Effector CD4-positive, alpha-beta T cell (primary cell): ENCODE data around the gene AGPS.
"Not testable (repeated sequence)": the region's sequence is repeated elsewhere in the genome, so short reads cannot be mapped to it uniquely, and the experiment has no call there.

Experiments
- DNase-seq: peaks from one replicate; pipeline ENCODE4 v3.0.0-alpha.2; 2020
- total RNA-seq: gene quantifications from one replicate; lab custom pipeline; 2026; lab: John Stamatoyannopoulos, UW

AGPS gene
- total RNA-seq, result 49.5 reads per million, percentile 68 among the genes with 10 or more reads in this experiment

- DNase-seq, result peak; percentile 58
These were observed at the start of gene AGPS for GRCh38 chr2:177392373-177393202. Gene AGPS (plus strand): TSS chr2:177392773. CDS start chr2:177392790, 17 bp downstream.

DNA sequence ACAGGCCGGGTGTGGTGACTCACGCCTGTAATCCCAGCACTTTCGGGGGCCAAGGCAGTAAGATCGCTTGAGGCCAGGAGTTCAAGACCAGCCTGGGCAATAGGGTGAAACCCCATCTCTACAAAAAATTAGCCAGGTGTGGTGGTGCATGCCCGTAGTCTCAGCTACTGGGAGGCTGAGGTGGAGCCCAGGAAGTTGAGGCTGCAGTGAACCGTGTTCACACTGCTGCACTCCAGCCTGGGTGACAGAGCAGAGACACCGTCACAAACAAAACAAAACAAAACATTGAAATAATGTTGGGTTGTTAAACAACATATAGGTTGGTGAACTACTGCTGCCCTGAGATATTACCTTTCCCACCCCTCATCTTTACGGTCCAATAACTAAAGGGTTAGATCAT lies 48.8 kb upstream of the AGPS start:
- DNase-seq, result no peak

DNA sequence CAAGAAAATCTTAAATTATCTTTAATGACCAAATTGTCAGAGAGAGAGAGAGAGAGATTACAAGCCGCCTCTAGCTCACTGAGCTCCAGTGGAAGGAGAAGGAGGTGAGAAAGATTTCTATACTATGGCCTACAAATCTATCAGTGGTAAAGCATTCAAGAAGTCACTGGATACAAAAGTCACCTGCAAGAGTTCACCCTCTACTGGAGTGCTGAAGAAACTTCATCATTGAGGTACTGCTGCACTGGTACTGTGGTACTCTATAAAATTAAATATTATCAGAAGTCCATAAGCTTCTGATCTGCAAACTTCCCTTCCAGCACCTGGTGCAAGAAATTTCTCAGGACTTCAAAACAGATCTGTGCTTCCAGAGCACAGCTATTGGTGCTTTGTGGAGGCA lies 48.3 kb upstream of the AGPS start:
- DNase-seq, result no peak

GRCh38 chr2:177346192-177346591 lies 46.4 kb upstream of the AGPS start:
- no peak for DNase-seq

GRCh38 chr2:177347570-177347969 lies 45.0 kb upstream of the AGPS start:
- DNase-seq, result no peak

GRCh38 chr2:177348118-177348654 lies 44.4 kb upstream of the AGPS start:
- DNase-seq, result no peak

DNA sequence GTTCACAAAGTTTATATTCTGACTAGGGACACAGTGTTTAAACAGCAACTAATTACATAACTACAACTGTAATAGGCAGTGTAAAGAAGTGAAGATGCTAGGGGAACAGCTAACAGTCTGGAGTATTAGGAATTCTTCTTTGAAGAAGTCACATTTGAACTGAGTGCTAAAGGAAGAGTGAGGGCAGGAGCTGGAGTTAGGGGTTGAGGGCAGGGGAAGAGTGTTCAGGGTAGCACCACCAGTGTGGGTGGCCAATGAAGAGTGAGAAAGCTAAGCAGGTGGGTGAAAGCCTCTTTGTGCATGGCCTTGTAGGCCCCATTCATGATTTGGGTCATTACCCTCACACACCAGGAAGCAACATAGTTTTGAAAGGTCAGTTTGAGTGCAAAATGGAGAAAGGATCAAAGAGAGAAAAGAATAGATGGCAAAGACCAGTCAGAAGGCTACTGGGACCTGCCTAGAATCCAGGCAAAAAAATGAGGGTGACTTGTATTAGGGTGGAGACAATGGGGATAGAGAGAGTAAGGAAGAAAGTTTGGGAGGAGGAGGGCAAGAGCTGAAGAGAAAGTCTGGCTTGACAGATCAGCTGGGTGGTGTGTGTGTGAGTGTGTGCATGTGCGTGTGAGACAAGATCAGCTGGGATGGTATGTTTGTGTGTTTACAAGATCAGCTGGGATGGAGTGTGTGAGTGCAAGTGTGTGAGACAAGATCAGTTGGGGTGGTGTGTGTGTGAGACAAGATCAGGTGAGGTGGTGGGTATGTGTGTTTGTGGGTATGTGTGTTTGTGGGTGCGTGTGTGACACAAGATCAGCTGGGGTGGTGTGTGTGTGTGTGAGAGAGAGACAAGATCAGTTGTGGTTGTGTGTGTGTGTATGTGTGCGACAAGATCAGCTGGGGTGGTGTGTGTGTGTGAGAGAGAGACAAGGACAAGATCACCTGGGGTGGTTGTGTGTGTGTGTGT lies 43.6 kb upstream of the AGPS start:
- no peak for DNase-seq

DNA sequence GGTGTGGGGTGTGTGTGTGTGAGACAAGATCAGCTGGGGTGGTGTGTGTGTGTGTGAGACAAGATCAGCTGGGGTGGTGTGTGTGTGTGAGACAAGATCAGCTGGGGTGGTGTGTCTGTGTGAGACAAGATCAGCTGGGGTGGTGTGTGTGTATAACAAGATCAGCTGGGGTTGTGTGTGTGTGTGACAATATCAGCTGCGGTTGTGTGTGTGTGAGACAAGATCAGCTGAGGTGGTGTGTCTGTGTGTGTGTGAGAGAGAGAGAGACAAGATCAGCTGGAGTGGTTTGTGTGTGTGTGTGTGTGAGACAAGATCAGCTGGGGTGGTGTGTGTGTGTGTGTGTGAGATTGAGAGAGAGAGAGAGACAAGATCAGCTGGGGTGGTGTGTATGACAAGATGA lies 41.9 kb upstream of the AGPS start:
- DNase-seq, result not testable (repeated sequence)

DNA sequence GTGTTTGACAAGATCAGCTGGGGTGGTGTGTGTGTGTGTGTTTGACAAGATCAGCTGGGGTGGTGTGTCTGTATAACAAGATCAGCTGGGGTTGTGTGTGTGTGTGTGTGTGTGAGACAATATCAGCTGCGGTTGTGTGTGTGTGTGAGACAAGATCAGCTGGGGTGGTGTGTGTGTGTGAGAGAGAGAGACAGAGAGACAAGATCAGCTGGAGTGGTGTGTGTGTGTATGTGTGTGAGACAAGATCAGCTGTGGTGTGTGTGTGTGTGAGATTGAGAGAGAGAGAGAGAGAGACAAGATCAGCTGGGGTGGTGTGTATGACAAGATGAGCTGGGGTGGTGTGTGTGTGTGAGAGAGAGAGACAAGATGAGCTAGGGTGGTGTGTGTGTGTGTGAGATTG lies 41.5 kb upstream of the AGPS start:
- DNase-seq, result not testable (repeated sequence)

- no peak for DNase-seq
These were observed 40.0 kb upstream of the AGPS start for GRCh38 chr2:177352441-177353186.

GRCh38 chr2:177353187-177353478 lies 39.4 kb upstream of the AGPS start:
- DNase-seq, result no peak

GRCh38 chr2:177354541-177354940 lies 38.0 kb upstream of the AGPS start:
- DNase-seq, result not testable (repeated sequence)

- DNase-seq, result no peak
These were observed 36.7 kb upstream of the AGPS start for GRCh38 chr2:177355874-177356273.

DNA sequence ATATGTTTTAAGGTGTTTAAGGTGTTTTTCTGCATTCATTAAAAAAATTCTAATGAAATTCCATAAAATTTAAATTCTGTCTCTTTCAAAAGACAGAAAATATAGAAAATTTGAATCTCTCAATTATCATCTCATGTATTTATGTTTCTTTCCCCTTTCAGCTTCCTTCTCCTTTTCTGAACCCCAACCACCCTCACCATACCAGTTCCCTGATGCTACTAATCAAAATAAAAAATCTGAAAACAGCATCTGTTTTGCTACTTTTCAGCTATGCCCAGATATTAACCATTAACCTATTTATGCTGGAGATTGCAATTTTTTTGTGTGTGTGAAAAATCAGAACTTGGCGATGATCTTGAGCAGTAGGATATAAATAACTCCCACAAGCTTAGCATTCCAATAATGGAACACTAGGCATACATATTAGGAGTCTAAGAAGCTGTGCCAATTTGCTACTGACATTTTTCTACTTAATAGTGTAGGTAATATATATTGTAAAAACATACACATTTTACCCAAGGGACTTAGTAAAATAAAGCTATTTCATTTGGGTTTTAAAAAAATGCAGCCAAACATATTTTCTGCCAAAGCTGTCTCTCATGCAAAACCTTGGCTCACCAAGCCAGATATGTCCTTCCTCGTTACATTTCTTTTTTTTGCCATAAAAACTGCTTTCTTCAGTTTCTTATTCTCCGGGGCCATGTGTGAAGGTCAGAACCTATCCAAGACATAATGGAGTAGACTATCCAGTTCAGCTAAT lies 32.6 kb upstream of the AGPS start:
- no peak for DNase-seq

GRCh38 chr2:177362499-177362898 lies 30.1 kb upstream of the AGPS start:
- no peak for DNase-seq

- DNase-seq, result no peak
These were observed 29.2 kb upstream of the AGPS start for GRCh38 chr2:177363332-177363731.

DNA sequence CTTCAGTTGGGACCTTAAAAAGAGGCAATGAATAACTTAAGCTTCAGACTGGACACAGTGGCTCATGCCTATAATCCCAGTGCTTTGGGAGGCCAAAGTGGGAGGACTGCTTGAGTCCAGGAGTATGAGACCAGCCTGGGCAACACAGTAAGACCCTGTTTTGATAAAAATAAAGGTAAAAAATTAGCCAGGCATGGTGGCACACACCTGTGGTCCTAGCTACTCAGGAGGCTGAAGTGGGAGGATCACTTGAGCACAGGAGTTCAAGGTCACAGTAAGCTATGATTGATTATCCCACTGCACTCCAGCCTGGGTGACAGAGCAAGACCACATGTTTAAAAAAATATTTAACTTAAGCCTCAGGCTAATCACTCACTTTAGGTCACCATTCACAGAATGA lies 26.8 kb upstream of the AGPS start:
- DNase-seq, result not testable (repeated sequence)

- DNase-seq, result not testable (repeated sequence)
These were observed 24.6 kb upstream of the AGPS start for GRCh38 chr2:177368023-177368422.

DNA sequence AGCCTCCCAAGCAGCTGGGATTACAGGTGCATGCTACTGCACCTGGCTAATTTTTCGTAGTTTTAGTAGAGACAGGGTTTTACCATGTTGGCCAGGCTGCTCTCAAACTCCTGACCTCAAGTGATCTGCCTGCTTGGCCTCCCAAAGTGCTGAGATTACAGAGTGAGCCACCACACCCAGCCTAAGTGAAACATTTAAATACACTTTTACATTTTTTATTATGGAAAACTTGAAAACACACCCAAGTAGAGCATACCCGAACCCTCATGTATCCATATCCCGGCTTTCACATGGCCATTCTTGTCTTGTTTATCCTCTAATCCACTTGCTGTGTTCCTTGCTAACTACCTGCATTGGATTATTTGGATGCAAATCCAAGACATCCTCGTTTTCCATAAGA lies 13.2 kb upstream of the AGPS start:
- no peak for DNase-seq

GRCh38 chr2:177380181-177380580 lies 12.4 kb upstream of the AGPS start:
- no peak for DNase-seq

DNA sequence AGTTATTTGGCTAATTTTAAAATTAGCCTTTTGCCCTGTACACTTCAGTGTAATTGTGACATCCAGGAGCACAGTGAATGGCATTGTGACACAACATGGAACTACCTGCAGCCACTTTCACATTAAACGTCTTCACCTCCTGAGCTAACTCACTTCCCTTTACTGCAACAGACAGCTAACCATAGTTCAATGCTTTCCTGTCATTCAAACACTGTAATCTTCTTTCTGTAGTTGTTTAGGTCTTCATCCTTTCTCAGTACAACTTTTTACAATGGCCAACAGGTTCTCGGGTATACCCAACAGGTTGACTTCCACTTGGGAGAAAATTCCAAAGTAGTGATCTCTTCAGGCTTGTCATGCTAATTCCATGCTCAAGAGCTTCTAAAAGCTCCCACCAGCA lies 8.6 kb upstream of the AGPS start:
- DNase-seq, result no peak

- DNase-seq, result no peak
These were observed 7.4 kb upstream of the AGPS start for GRCh38 chr2:177385151-177385550.
